HEK293 (cell line): ENCODE results near the gene CALHM6.

Source experiments
- CTCF ChIP-seq: fragments of 450-650 bp; formaldehyde crosslinking; IDR thresholded peaks from 2 replicates; pipeline ENCODE4 v1.5.1; 2016; ENCODE audit warnings: missing biosample characterization, missing genetic modification characterization
- HOXC10 ChIP-seq: sonication (generic); formaldehyde crosslinking; IDR thresholded peaks from 2 replicates; pipeline ENCODE4 v1.8.1; 2023; ENCODE audit warnings: mild to moderate bottlenecking, missing genetic modification reagents
- MZF1 ChIP-seq: fragments of 450-650 bp; formaldehyde crosslinking; IDR thresholded peaks from 2 replicates; pipeline ENCODE4 v1.5.1; 2017; ENCODE audit warnings: missing biosample characterization, missing genetic modification characterization, borderline replicate concordance
- PBX3 ChIP-seq: sonication (generic); formaldehyde crosslinking; IDR thresholded peaks from 2 replicates; pipeline ENCODE4 v1.8.1; 2022; ENCODE audit warnings: mild to moderate bottlenecking, moderate library complexity, missing genetic modification reagents
- PRDM6 ChIP-seq: fragments of 450-650 bp; formaldehyde crosslinking; IDR thresholded peaks from 2 replicates; pipeline ENCODE4 v1.5.1; 2017; ENCODE audit warnings: missing biosample characterization, missing genetic modification characterization
- SP2 ChIP-seq: fragments of 450-650 bp; formaldehyde crosslinking; IDR thresholded peaks from 2 replicates; pipeline ENCODE4 v1.5.1; 2016; ENCODE audit warnings: missing biosample characterization, missing genetic modification characterization
- ZBTB11 ChIP-seq: fragments of 450-650 bp; formaldehyde crosslinking; conservative IDR thresholded peaks from 2 replicates; pipeline ENCODE4 v1.5.1; 2016; ENCODE audit warnings: low read depth, missing biosample characterization, missing genetic modification characterization
- ZEB2 ChIP-seq: fragments of 450-650 bp; formaldehyde crosslinking; IDR thresholded peaks from 2 replicates; pipeline ENCODE4 v1.5.1; 2016; ENCODE audit warnings: missing biosample characterization, missing genetic modification characterization
- ZFHX2 ChIP-seq: fragments of 450-650 bp; formaldehyde crosslinking; conservative IDR thresholded peaks from 2 replicates; pipeline ENCODE4 v1.5.1; 2016; ENCODE audit warnings: missing biosample characterization, missing genetic modification characterization
- ZNF223 ChIP-seq: fragments of 450-650 bp; formaldehyde crosslinking; IDR thresholded peaks from 2 replicates; pipeline ENCODE4 v1.5.1; 2016; ENCODE audit warnings: missing biosample characterization, missing genetic modification characterization
- ZNF549 ChIP-seq: fragments of 450-650 bp; IDR thresholded peaks from 2 replicates; pipeline ENCODE4 v1.5.1; 2018; ENCODE audit warnings: missing biosample characterization, missing genetic modification characterization, mild to moderate bottlenecking, inconsistent platforms, moderate library complexity
- ZNF626 ChIP-seq: fragments of 450-650 bp; sonication (Bioruptor Pico); formaldehyde crosslinking; IDR thresholded peaks from 2 replicates; pipeline ENCODE4 v1.5.1; 2018; ENCODE audit warnings: missing biosample characterization, missing genetic modification characterization, inconsistent platforms
- ZNF843 ChIP-seq: fragments of 450-650 bp; formaldehyde crosslinking; IDR thresholded peaks from 2 replicates; pipeline ENCODE4 v1.5.1; 2016; ENCODE audit warnings: missing biosample characterization, missing genetic modification characterization

DNA sequence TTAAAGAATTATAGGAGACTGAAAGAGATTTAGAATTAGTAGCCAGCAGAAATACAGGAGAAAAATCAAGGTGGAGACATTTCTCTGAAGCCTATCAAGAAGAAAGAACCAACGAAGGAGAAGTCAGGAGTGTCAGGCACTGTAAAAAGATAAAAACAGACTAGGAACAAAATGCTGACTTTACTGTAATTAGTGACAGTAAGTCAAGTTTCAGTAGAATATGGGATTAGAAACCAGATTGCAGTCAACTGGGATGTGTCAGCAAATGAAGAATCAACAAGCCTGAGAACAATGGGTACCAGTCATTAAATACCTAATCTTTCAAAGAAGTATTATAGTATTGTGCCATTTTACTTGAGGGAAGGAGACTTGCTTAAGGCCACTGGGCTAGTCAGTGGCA, 21.6 kb downstream of the CALHM6 start:
- no peak for TF ChIP-seq ZNF843 (tag by site-specific recombination)
- TF ChIP-seq ZEB2 (tag by site-specific recombination), result no peak
- TF ChIP-seq ZBTB11, result no peak
- TF ChIP-seq SP2 (tag by site-specific recombination), result no peak
- no peak for TF ChIP-seq CTCF
- TF ChIP-seq PRDM6, result no peak
- no peak for TF ChIP-seq ZNF223
- no peak for TF ChIP-seq ZNF626 (tag by site-specific recombination)
- TF ChIP-seq PBX3 (CRISPR knock-in tag), result no peak
- no peak for TF ChIP-seq HOXC10 (CRISPR knock-in tag)
- TF ChIP-seq MZF1 (tag by site-specific recombination), result no peak
- no peak for TF ChIP-seq ZFHX2
- TF ChIP-seq ZNF549 (tag by site-specific recombination), result no peak
